Measurements from ENCODE around the gene RAB6B. TPM values are rescaled to one million over a fixed set of nuclear protein-coding genes. Genes with fewer than 3 reads are reported as not detected.

RAB6B gene
- total and polyA plus RNA-seq, 2 donors = 2.5 to 3.4 TPM

GRCh38 chr3:133843634-133844033 lies 52.0 kb downstream of the RAB6B start:
- H3K4me3 ChIP-seq (ENCODE audit: low read depth, low read length) = no peak overlapping the region
- no peaks in the 10 kb centered on the region for H3K36me3 ChIP-seq (ENCODE audit: insufficient read depth)
- no peaks in the 10 kb centered on the region for H3K4me1 ChIP-seq (ENCODE audit: insufficient read depth)
- no peak overlapping the region for H3K27ac ChIP-seq (ENCODE audit: low read depth)
- DNase-seq (ENCODE audit: extremely low spot score) = no peak
- 75% methylated on average over 7 of the region's 7 CpGs for WGBS

GRCh38 chr3:133842158-133842557 lies 53.5 kb downstream of the RAB6B start:
- 84% methylated on average over 4 of the region's 4 CpGs for WGBS
- DNase-seq (ENCODE audit: extremely low spot score) = no peak
- Histone ChIP-seq H3K27ac (ENCODE audit: low read depth) (no peak overlapping the region), H3K4me1 (ENCODE audit: insufficient read depth) (no peaks in the 10 kb centered on the region), H3K4me3 (ENCODE audit: low read depth, low read length) (no peak overlapping the region), H3K36me3 (ENCODE audit: insufficient read depth) (no peaks in the 10 kb centered on the region)

GRCh38 chr3:133841196-133841595 lies 54.5 kb downstream of the RAB6B start:
- 92% methylated on average over 8 of the region's 8 CpGs for WGBS
- no peak overlapping the region for H3K4me3 ChIP-seq (ENCODE audit: low read depth, low read length)
- no peaks in the 10 kb centered on the region for H3K4me1 ChIP-seq (ENCODE audit: insufficient read depth)
- DNase-seq (ENCODE audit: extremely low spot score) = no peak
- no peak overlapping the region for H3K27ac ChIP-seq (ENCODE audit: low read depth)
- no peaks in the 10 kb centered on the region for H3K36me3 ChIP-seq (ENCODE audit: insufficient read depth)

GRCh38 chr3:133840767-133841166 lies 54.9 kb downstream of the RAB6B start:
- 84% methylated on average over 6 of the region's 6 CpGs for WGBS
- Histone ChIP-seq H3K4me3 (ENCODE audit: low read depth, low read length) (no peak overlapping the region), H3K4me1 (ENCODE audit: insufficient read depth) (no peaks in the 10 kb centered on the region), H3K36me3 (ENCODE audit: insufficient read depth) (no peaks in the 10 kb centered on the region), H3K27ac (ENCODE audit: low read depth) (no peak overlapping the region)
- no peak for DNase-seq (ENCODE audit: extremely low spot score)

GRCh38 chr3:133840055-133840737 lies 55.5 kb downstream of the RAB6B start:
- Histone ChIP-seq H3K4me1 (ENCODE audit: insufficient read depth) (no peaks in the 10 kb centered on the region), H3K4me3 (ENCODE audit: low read depth, low read length) (no peak overlapping the region), H3K27ac (ENCODE audit: low read depth) (no peak overlapping the region), H3K36me3 (ENCODE audit: insufficient read depth) (no peaks in the 10 kb centered on the region)
- WGBS = 92% methylated on average over 9 of the region's 9 CpGs
- DNase-seq (ENCODE audit: extremely low spot score) = no peak

- WGBS = 90% methylated on average over 12 of the region's 12 CpGs
- H3K4me1 ChIP-seq (ENCODE audit: insufficient read depth) = no peaks in the 10 kb centered on the region
- no peak overlapping the region for H3K27ac ChIP-seq (ENCODE audit: low read depth)
- no peak overlapping the region for H3K4me3 ChIP-seq (ENCODE audit: low read depth, low read length)
- DNase-seq (ENCODE audit: extremely low spot score) = no peak
- H3K36me3 ChIP-seq (ENCODE audit: insufficient read depth) = no peaks in the 10 kb centered on the region
Observed at GRCh38 chr3:133838916-133839800, 56.5 kb downstream of the RAB6B start.

- H3K36me3 ChIP-seq (ENCODE audit: insufficient read depth) = no peaks in the 10 kb centered on the region
- no peaks in the 10 kb centered on the region for H3K4me1 ChIP-seq (ENCODE audit: insufficient read depth)
- no peak overlapping the region for H3K27ac ChIP-seq (ENCODE audit: low read depth)
- H3K4me3 ChIP-seq (ENCODE audit: low read depth, low read length) = no peak overlapping the region
- no peak for DNase-seq (ENCODE audit: extremely low spot score)
- WGBS = 93% methylated on average over 4 of the region's 4 CpGs
Observed at GRCh38 chr3:133838296-133838789, 57.3 kb downstream of the RAB6B start.

GRCh38 chr3:133837487-133838295 lies 58.0 kb downstream of the RAB6B start:
- DNase-seq (ENCODE audit: extremely low spot score) = no peak
- 93% methylated on average over 22 of the region's 22 CpGs for WGBS
- Histone ChIP-seq H3K4me3 (ENCODE audit: low read depth, low read length) (no peak overlapping the region), H3K27ac (ENCODE audit: low read depth) (no peak overlapping the region), H3K36me3 (ENCODE audit: insufficient read depth) (no peaks in the 10 kb centered on the region), H3K4me1 (ENCODE audit: insufficient read depth) (no peaks in the 10 kb centered on the region)

- 87% methylated on average over 6 of the region's 6 CpGs for WGBS
- Histone ChIP-seq H3K4me3 (ENCODE audit: low read depth, low read length) (no peak overlapping the region), H3K27ac (ENCODE audit: low read depth) (no peak overlapping the region), H3K36me3 (ENCODE audit: insufficient read depth) (no peaks in the 10 kb centered on the region), H3K4me1 (ENCODE audit: insufficient read depth) (no peaks in the 10 kb centered on the region)
- no peak for DNase-seq (ENCODE audit: extremely low spot score)
Observed at GRCh38 chr3:133836497-133837158, 59.1 kb downstream of the RAB6B start.

- Histone ChIP-seq H3K4me1 (ENCODE audit: insufficient read depth) (no peaks in the 10 kb centered on the region), H3K36me3 (ENCODE audit: insufficient read depth) (no peaks in the 10 kb centered on the region), H3K4me3 (ENCODE audit: low read depth, low read length) (no peak overlapping the region), H3K27ac (ENCODE audit: low read depth) (no peak overlapping the region)
- WGBS = 89% methylated on average over 4 of the region's 4 CpGs
- DNase-seq (ENCODE audit: extremely low spot score) = no peak
Observed at GRCh38 chr3:133835961-133836360, 59.7 kb downstream of the RAB6B start.

GRCh38 chr3:133835418-133835743 lies 60.3 kb downstream of the RAB6B start:
- DNase-seq (ENCODE audit: extremely low spot score) = no peak
- H3K4me1 ChIP-seq (ENCODE audit: insufficient read depth) = no peaks in the 10 kb centered on the region
- no peak overlapping the region for H3K27ac ChIP-seq (ENCODE audit: low read depth)
- no peak overlapping the region for H3K4me3 ChIP-seq (ENCODE audit: low read depth, low read length)
- H3K36me3 ChIP-seq (ENCODE audit: insufficient read depth) = no peaks in the 10 kb centered on the region
- 96% methylated on average over 3 of the region's 3 CpGs for WGBS

GRCh38 chr3:133834621-133835417 lies 60.9 kb downstream of the RAB6B start:
- Histone ChIP-seq H3K27ac (ENCODE audit: low read depth) (no peak overlapping the region), H3K36me3 (ENCODE audit: insufficient read depth) (no peaks in the 10 kb centered on the region), H3K4me3 (ENCODE audit: low read depth, low read length) (no peak overlapping the region), H3K4me1 (ENCODE audit: insufficient read depth) (no peaks in the 10 kb centered on the region)
- WGBS = 92% methylated on average over 14 of the region's 14 CpGs
- DNase-seq (ENCODE audit: extremely low spot score) = no peak
